Measurements from ENCODE around the gene TEPSIN.

DNA sequence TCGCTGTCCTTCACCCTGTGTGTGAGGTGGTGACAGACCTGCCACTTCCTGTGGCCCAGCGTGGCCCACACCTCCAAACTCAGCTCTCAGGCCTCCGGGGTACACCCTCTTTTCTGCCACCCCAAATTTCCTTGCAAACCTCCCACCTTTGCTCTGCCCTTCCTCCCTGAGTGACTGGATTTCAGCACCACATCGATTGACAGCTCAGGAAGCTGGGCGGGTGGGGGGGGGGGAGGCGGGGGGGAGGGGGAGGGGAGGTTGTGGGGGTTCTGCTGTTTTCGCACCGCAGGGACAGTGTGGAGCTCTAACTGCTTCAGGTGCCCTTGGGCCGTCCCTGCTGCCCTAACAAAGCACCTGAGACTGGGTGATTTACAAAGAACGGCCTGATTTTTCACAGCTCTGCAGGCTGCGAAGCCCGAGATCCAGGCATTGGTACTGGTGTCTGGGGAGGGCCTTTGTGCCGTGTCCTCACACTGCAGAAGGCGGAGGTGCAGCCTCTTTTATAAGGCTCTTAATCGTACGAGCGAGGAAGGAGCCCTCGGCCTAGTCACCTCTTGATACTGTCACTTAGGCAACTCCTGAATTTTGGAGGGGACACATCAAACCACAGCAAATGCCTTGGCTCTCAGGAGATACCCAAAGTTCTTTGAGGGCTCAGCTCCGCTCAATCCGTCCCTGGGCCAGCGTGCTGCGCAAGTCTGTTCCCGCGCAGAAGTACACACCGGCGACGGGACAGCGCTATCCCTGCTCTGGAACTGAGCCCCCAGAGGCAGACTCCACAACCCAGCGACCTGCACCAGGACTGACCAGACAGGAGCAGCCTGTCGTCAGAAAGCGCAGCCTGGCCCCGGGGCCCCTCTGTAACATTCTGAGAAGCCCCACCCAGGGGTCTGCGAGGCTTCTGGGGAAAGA, 3.8 kb upstream of the TEPSIN start:
- TF ChIP-seq, protein P1, sequence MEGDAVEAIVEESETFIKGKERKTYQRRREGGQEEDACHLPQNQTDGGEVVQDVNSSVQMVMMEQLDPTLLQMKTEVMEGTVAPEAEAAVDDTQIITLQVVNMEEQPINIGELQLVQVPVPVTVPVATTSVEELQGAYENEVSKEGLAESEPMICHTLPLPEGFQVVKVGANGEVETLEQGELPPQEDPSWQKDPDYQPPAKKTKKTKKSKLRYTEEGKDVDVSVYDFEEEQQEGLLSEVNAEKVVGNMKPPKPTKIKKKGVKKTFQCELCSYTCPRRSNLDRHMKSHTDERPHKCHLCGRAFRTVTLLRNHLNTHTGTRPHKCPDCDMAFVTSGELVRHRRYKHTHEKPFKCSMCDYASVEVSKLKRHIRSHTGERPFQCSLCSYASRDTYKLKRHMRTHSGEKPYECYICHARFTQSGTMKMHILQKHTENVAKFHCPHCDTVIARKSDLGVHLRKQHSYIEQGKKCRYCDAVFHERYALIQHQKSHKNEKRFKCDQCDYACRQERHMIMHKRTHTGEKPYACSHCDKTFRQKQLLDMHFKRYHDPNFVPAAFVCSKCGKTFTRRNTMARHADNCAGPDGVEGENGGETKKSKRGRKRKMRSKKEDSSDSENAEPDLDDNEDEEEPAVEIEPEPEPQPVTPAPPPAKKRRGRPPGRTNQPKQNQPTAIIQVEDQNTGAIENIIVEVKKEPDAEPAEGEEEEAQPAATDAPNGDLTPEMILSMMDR (IDR thresholded peaks at IDR 0.05) = no peak
- TF ChIP-seq POLR2AphosphoS5 (IDR thresholded peaks at IDR 0.05) = no peak
- TF ChIP-seq POLR2A (IDR thresholded peaks at IDR 0.05) = no peak
- no peak for TF ChIP-seq EP300 (IDR thresholded peaks at IDR 0.05)
